ENCODE data around the gene SLC52A1. TPM values are rescaled to one million over a fixed set of nuclear protein-coding genes. Genes with fewer than 3 reads are reported as not detected.
"Not testable (repeated sequence)": the region's sequence is repeated elsewhere in the genome, so short reads cannot be mapped to it uniquely, and the experiment has no call there.

SLC52A1 gene
- not detected for total RNA-seq

DNA sequence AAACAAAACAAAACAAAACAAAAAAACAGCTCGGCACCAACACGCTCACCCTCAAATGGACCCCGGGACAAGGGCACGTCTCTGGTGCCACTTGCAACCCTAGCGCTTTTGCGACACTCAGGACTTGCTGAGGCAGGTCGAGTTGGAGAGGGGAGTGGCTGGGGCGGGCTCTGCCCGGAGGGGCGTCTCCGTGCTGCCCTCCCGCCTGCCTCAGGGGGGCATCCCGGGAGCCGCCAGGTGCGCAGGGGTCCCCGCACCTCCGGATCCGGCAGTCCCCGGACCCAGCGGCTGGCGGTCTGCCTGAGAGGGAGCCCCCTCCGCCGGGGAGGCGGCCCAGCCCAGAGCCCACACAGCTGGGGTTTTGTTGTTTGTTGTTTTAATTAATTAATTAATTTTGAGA lies at the start of gene SLC52A1:
Gene SLC52A1, minus strand, starts transcription at position 112 of the 400 bp plus-strand sequence. CDS start 820 bp downstream, outside the sequence.
- Histone ChIP-seq H3K36me3 (no peaks in the 10 kb centered on the region), H3K27me3 (peaks cover 0 to 35% (median 3%) of the 10 kb centered on the region in 4 donors), H3K4me3 (peak within 1 kb of the TSS in 1 of 4 donors; percentile 30), H3K27ac (replicated peaks in 1 of 4) (no peak within 1 kb of the TSS), H3K4me1 (peaks cover 3 to 18% (median 14%) of the 10 kb centered on the region in 4 donors), H3K9me3 (no peaks in the 10 kb centered on the region)
- intact Hi-C loops (cut with DNase I): no loop called here
- TF ChIP-seq, protein P1, sequence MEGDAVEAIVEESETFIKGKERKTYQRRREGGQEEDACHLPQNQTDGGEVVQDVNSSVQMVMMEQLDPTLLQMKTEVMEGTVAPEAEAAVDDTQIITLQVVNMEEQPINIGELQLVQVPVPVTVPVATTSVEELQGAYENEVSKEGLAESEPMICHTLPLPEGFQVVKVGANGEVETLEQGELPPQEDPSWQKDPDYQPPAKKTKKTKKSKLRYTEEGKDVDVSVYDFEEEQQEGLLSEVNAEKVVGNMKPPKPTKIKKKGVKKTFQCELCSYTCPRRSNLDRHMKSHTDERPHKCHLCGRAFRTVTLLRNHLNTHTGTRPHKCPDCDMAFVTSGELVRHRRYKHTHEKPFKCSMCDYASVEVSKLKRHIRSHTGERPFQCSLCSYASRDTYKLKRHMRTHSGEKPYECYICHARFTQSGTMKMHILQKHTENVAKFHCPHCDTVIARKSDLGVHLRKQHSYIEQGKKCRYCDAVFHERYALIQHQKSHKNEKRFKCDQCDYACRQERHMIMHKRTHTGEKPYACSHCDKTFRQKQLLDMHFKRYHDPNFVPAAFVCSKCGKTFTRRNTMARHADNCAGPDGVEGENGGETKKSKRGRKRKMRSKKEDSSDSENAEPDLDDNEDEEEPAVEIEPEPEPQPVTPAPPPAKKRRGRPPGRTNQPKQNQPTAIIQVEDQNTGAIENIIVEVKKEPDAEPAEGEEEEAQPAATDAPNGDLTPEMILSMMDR (IDR thresholded peaks at IDR 0.05): no peak
- TF ChIP-seq POLR2AphosphoS5 (IDR thresholded peaks at IDR 0.05) (no peak), POLR2A (IDR thresholded peaks at IDR 0.05; ENCODE audit: low read depth) (no peak), EP300 (IDR thresholded peaks at IDR 0.05) (no peak)
- DNase-seq (ENCODE audit: extremely low spot score): no peak
- 22% methylated on average over 9 of the region's 24 CpGs for WGBS

DNA sequence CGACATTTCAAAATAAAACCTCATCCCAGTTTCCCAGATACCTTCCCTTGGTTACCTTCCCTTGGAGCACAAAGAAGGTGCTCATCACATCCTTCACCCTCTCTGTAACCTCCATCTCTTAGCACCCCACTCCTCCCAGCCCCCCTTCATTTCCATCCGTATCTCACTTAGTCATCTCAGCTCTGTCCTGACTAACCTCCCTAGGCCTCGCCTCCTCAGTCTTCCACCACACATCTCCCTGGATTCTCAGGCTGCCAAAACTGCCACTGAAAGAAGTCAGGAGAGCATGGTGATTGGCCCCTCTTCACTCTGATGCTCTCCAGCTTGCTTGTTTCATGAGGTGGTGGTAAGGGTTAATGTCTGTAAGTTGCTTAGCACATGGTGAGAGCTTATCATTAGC lies 45.4 kb upstream of the SLC52A1 start:
- peaks cover 0 to 30% (median 10%) of the 10 kb centered on the region in 4 donors for H3K9me3 ChIP-seq
- TF ChIP-seq, protein P1 (IDR thresholded peaks at IDR 0.05): no peak
- no peak for TF ChIP-seq EP300 (IDR thresholded peaks at IDR 0.05)
- TF ChIP-seq POLR2A (IDR thresholded peaks at IDR 0.05; ENCODE audit: low read depth): no peak
- TF ChIP-seq POLR2AphosphoS5 (IDR thresholded peaks at IDR 0.05): no peak
- intact Hi-C loops (cut with DNase I): no loop called here
- no peaks in the 10 kb centered on the region for H3K27me3 ChIP-seq
- 92% methylated on average over 3 of the region's 3 CpGs for WGBS
- no peak for DNase-seq (ENCODE audit: extremely low spot score)
- no peak overlapping the region for H3K27ac ChIP-seq (replicated peaks in 1 of 4)
- H3K36me3 ChIP-seq: peaks cover 3 to 35% (median 8%) of the 10 kb centered on the region in 4 donors
- peaks cover 21 to 29% (median 25%) of the 10 kb centered on the region in 4 donors for H3K4me1 ChIP-seq
- no peak overlapping the region for H3K4me3 ChIP-seq

DNA sequence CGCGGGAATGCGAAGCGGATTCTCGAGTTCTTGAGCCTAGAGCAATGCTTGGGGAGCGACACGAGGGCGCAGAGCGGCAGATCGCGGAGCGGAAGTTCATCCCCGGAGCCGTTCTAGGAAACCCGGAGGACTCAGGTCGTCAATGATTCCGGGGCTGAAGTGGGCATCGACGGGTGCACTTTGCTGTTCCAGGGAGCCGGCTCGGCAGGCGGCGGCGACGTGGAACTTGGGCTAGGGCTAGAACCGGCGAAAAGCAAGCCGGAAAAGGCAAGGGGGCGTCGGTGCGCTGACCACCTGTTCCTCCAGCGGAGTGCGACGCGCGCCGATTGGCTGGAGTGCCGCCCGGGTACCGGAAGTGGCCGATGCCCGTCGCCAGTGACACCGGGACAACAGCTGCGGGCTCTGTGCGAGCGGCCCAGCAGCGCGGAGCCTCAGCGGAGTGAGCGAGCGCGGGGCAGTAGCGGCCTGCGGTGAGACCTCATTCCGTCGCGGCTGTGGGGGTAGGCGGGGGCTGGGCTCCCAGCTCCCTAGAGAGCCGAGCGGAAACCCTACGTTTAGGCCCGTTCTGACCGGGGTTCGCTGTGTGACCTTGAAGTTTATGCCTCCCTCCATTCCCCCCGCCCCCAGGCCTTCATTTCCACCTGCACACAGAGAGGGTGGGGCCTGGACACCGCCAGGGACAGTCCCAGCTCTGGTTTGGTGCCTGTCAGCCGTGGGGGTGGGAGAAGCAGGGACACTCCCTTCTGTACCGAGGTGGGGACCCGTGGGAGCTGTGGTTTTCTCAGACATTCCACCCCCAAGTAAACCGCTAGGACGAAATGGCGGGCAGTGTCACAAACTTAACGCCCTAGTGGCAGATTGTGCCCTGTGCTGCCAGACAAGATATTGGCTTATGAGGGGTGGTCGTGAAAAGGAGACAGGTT lies 43.1 kb upstream of the SLC52A1 start, which contains the start of gene ZFP3:
Gene ZFP3, plus strand, starts transcription at position 362 of the 923 bp plus-strand sequence. CDS start 13,038 bp downstream, outside the sequence.
- peaks cover 0 to 27% (median 3%) of the 10 kb centered on the region in 4 donors for H3K36me3 ChIP-seq
- H3K27ac ChIP-seq (replicated peaks in 1 of 4): peak within 1 kb of the TSS; percentile 77 to 87 (median 82)
- 1% methylated on average over 33 of the region's 75 CpGs for WGBS
- intact Hi-C loops (cut with DNase I): no loop called here
- DNase-seq (ENCODE audit: extremely low spot score): peak; percentile 95
- TF ChIP-seq POLR2AphosphoS5 (IDR thresholded peaks at IDR 0.05) (peak; percentile 78 to 80), POLR2A (IDR thresholded peaks at IDR 0.05; ENCODE audit: low read depth) (no peak), EP300 (IDR thresholded peaks at IDR 0.05) (no peak)
- TF ChIP-seq, protein P1 (IDR thresholded peaks at IDR 0.05): peak in 1 of 3 experiments; percentile 10
- peak within 1 kb of the TSS; percentile 56 to 89 (median 71) for H3K4me3 ChIP-seq
- peaks cover 21 to 29% (median 25%) of the 10 kb centered on the region in 4 donors for H3K4me1 ChIP-seq
- H3K9me3 ChIP-seq: peaks cover 0 to 13% (median 4%) of the 10 kb centered on the region in 4 donors
- H3K27me3 ChIP-seq: no peaks in the 10 kb centered on the region

DNA sequence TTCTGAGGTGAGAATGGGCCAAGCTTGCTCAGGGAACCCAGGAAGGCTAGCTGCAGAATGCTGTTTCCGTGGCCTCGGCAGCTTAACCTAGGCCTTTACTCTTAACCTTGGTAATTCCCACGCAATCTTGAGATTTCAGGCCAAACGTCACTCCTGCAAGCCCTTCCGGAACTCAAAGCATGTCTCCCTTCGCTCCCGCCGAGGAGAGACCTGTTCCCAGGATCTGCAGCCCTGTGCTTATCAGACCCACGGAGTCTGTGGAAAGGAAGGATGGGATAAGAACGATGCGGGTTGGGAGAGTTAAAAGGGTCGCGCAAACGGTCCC lies 42.5 kb upstream of the SLC52A1 start:
- peak overlapping the region; percentile 77 to 87 (median 82) for H3K27ac ChIP-seq (replicated peaks in 1 of 4)
- intact Hi-C loops (cut with DNase I): no loop called here
- TF ChIP-seq POLR2AphosphoS5 (IDR thresholded peaks at IDR 0.05): no peak
- no peak for TF ChIP-seq EP300 (IDR thresholded peaks at IDR 0.05)
- TF ChIP-seq, protein P1 (IDR thresholded peaks at IDR 0.05): no peak
- TF ChIP-seq POLR2A (IDR thresholded peaks at IDR 0.05; ENCODE audit: low read depth): no peak
- peak overlapping the region; percentile 56 to 89 (median 71) for H3K4me3 ChIP-seq
- 6% methylated on average over 13 of the region's 14 CpGs for WGBS
- peaks cover 0 to 7% (median 1%) of the 10 kb centered on the region in 4 donors for H3K9me3 ChIP-seq
- H3K27me3 ChIP-seq: no peaks in the 10 kb centered on the region
- no peak for DNase-seq (ENCODE audit: extremely low spot score)
- peaks cover 21 to 29% (median 25%) of the 10 kb centered on the region in 4 donors for H3K4me1 ChIP-seq
- H3K36me3 ChIP-seq: peaks cover 0 to 22% (median 1%) of the 10 kb centered on the region in 4 donors

DNA sequence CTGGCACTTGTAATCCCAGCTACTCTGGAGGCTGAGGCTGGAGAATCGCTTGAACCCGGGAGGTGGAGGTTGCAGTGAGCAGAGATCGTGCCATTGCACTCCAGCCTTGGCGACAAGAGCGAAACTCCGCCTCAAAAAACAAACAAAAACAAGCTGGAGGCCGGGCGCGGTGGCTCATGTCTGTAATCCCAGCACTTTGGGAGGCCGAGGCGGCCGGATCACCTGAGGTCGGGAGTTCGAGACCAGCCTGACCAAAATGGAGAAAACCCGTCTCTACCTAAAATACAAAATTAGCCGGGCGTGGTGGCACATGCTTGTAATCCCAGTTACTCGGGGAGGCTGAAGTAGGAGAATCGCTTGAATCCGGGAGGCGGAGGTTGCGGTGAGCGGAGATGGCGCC lies 42.0 kb upstream of the SLC52A1 start:
- peak overlapping the region; percentile 77 to 87 (median 82) for H3K27ac ChIP-seq (replicated peaks in 1 of 4)
- intact Hi-C loops (cut with DNase I); DNase-seq (ENCODE audit: extremely low spot score); H3K27me3 ChIP-seq; H3K9me3 ChIP-seq: not testable (repeated sequence)
- peaks cover 0 to 17% (median 1%) of the 10 kb centered on the region in 4 donors for H3K36me3 ChIP-seq
- peak overlapping the region; percentile 56 to 89 (median 71) for H3K4me3 ChIP-seq
- 96% methylated on average over 24 of the region's 24 CpGs for WGBS
- H3K4me1 ChIP-seq: peaks cover 21 to 29% (median 25%) of the 10 kb centered on the region in 4 donors

DNA sequence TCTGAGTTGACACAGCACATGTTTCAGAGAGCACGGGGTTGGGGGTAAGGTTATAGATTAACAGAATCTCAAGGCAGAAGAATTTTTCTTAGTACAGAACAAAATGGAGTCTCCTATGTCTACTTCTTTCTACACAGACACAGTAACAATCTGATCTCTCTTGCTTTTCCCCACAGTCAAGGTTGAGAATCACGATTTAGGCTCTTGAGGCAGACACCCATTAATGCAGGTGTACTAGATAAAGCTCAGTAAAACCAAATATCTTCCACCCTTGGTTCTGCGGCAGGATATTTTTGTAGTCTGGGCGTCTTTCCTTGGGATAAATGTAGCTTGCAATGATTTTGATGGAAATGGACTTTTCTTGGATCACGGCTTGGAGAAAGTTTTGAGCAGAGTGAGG lies 40.2 kb upstream of the SLC52A1 start:
- H3K4me3 ChIP-seq; H3K9me3 ChIP-seq; H3K27ac ChIP-seq (replicated peaks in 1 of 4); H3K36me3 ChIP-seq; DNase-seq (ENCODE audit: extremely low spot score); intact Hi-C loops (cut with DNase I); H3K27me3 ChIP-seq: not testable (repeated sequence)
- peaks cover 18 to 27% (median 24%) of the 10 kb centered on the region in 4 donors for H3K4me1 ChIP-seq
- 92% methylated on average over 4 of the region's 5 CpGs for WGBS

Measured in esophagus muscularis mucosa (tissue), 4 donors.